ELF-1 (cell line): ENCODE results near the gene RBFOX1.
A peak's percentile ranks its signal among the peaks of the same experiment; 100 is the strongest.

Experiments used
- DNase-seq: peaks from one replicate; pipeline ENCODE4 v3.0.0-alpha.2; 2016; ENCODE audit warnings: low read depth, low spot score

Gene RBFOX1

GRCh38 chr16:7419441-7419840 lies 86.8 kb downstream of the RBFOX1 start:
- peak; percentile 47 for DNase-seq

GRCh38 chr16:7420079-7420478 lies 87.4 kb downstream of the RBFOX1 start:
- no peak for DNase-seq

- DNase-seq = no peak
These were observed 88.2 kb downstream of the RBFOX1 start for GRCh38 chr16:7420843-7421242.

- DNase-seq = no peak
These were observed 88.9 kb downstream of the RBFOX1 start for GRCh38 chr16:7421578-7421977.

GRCh38 chr16:7422036-7422888 lies 89.6 kb downstream of the RBFOX1 start:
- DNase-seq = no peak

GRCh38 chr16:7423434-7424044 lies 90.9 kb downstream of the RBFOX1 start:
- DNase-seq = no peak

GRCh38 chr16:7426161-7426560 lies 93.5 kb downstream of the RBFOX1 start:
- DNase-seq = no peak

GRCh38 chr16:7431723-7432122 lies 99.1 kb downstream of the RBFOX1 start:
- peak; percentile 52 for DNase-seq

- DNase-seq = no peak
These were observed 103.7 kb downstream of the RBFOX1 start for GRCh38 chr16:7436306-7436705.

- no peak for DNase-seq
These were observed 104.6 kb downstream of the RBFOX1 start for GRCh38 chr16:7437135-7437804.

GRCh38 chr16:7437843-7438242 lies 105.2 kb downstream of the RBFOX1 start:
- DNase-seq = no peak

- no peak for DNase-seq
These were observed 106.0 kb downstream of the RBFOX1 start for GRCh38 chr16:7438601-7439000.

GRCh38 chr16:7439518-7439917 lies 106.9 kb downstream of the RBFOX1 start:
- DNase-seq = no peak

- no peak for DNase-seq
These were observed 108.3 kb downstream of the RBFOX1 start for GRCh38 chr16:7440886-7441400.

GRCh38 chr16:7442050-7442449 lies 109.4 kb downstream of the RBFOX1 start:
- no peak for DNase-seq

GRCh38 chr16:7443142-7443541 lies 110.5 kb downstream of the RBFOX1 start:
- no peak for DNase-seq

GRCh38 chr16:7443648-7444365 lies 111.2 kb downstream of the RBFOX1 start:
- DNase-seq = no peak

GRCh38 chr16:7449306-7449705 lies 116.7 kb downstream of the RBFOX1 start:
- DNase-seq = no peak

- DNase-seq = no peak
These were observed 117.2 kb downstream of the RBFOX1 start for GRCh38 chr16:7449808-7450207.

GRCh38 chr16:7450440-7450839 lies 117.8 kb downstream of the RBFOX1 start:
- DNase-seq = no peak

GRCh38 chr16:7452090-7452489 lies 119.4 kb downstream of the RBFOX1 start:
- no peak for DNase-seq

GRCh38 chr16:7456211-7456610 lies 123.6 kb downstream of the RBFOX1 start:
- no peak for DNase-seq
